GM23338 (cell line): ENCODE data around the gene BLOC1S6. TPM values are rescaled to one million over a fixed set of nuclear protein-coding genes. Genes with fewer than 3 reads are reported as not detected.

Experiments
- ATAC-seq: fragments of 200-7000 bp; cut with Tn5 transposase; 3 replicates; pipeline ENCODE4 v1.9.1; 2020
- DNase-seq: peaks from one replicate; pipeline ENCODE4 v3.0.0-alpha.2; 2015; ENCODE audit warnings: low spot score
- H2AFZ ChIP-seq: fragments of 200-600 bp; sonication (generic); 2 replicates; pipeline ENCODE4 v1.8.0; 2016; ENCODE audit warnings: antibody characterized with exemption, mild to moderate bottlenecking, moderate library complexity
- H3F3A ChIP-seq: fragments of 200-600 bp; sonication (generic); replicated peaks from 2 replicates; pipeline ENCODE4 v1.8.0; 2017; ENCODE audit warnings: antibody characterized with exemption, mixed run types, low read depth
- H3K27ac ChIP-seq: fragments of 200-600 bp; sonication (generic); 2 replicates; pipeline ENCODE4 v1.6.1; 2016; ENCODE audit warnings: low read depth
- H3K27me3 ChIP-seq: fragments of 200-600 bp; sonication (generic); 2 replicates; pipeline ENCODE4 v1.8.0; 2016; ENCODE audit warnings: mild to moderate bottlenecking, mixed run types, moderate library complexity; ENCODE audit not compliant: insufficient read depth
- H3K36me3 ChIP-seq: fragments of 200-600 bp; sonication (generic); 2 replicates; pipeline ENCODE4 v1.8.0; 2016; ENCODE audit warnings: mild to moderate bottlenecking; ENCODE audit not compliant: insufficient read depth
- H3K4me1 ChIP-seq: fragments of 200-600 bp; sonication (generic); 2 replicates; pipeline ENCODE4 v1.8.0; 2016; ENCODE audit warnings: mild to moderate bottlenecking, moderate library complexity; ENCODE audit not compliant: insufficient read depth
- H3K4me2 ChIP-seq: fragments of 200-600 bp; sonication (generic); 2 replicates; pipeline ENCODE4 v1.7.1; 2017; ENCODE audit warnings: mixed run types
- H3K4me3 ChIP-seq: fragments of 200-600 bp; sonication (generic); 2 replicates; pipeline ENCODE4 v1.6.1; 2016; ENCODE audit warnings: mixed run types
- H3K79me2 ChIP-seq: fragments of 200-600 bp; sonication (generic); replicated peaks from 2 replicates; pipeline ENCODE4 v1.8.0; 2017; ENCODE audit warnings: mild to moderate bottlenecking; ENCODE audit not compliant: insufficient read depth
- H3K9me2 ChIP-seq: fragments of 200-600 bp; sonication (generic); 2 replicates; pipeline ENCODE4 v1.8.0; 2017; ENCODE audit not compliant: insufficient read depth
- H4K20me1 ChIP-seq: fragments of 200-600 bp; sonication (generic); replicated peaks from 2 replicates; pipeline ENCODE4 v1.8.0; 2017; ENCODE audit warnings: mild to moderate bottlenecking; ENCODE audit not compliant: insufficient read depth
- H3K27ac Mint-ChIP-seq: 2 replicates; pipeline ENCODE4 v1.8.0; 2020; ENCODE audit warnings: inconsistent platforms, mild to moderate bottlenecking, moderate library complexity, mixed read lengths
- H3K27me3 Mint-ChIP-seq: 3 replicates; pipeline ENCODE4 v1.8.0; 2022; ENCODE audit warnings: low read depth, mild to moderate bottlenecking, moderate library complexity, mixed read lengths, inconsistent platforms; ENCODE audit not compliant: insufficient read depth, poor library complexity
- H3K36me3 Mint-ChIP-seq: 3 replicates; pipeline ENCODE4 v1.8.0; 2021; ENCODE audit warnings: low read depth, mild to moderate bottlenecking, inconsistent platforms, moderate library complexity, mixed read lengths
- H3K4me1 Mint-ChIP-seq: 3 replicates; pipeline ENCODE4 v1.8.0; 2020; ENCODE audit warnings: mild to moderate bottlenecking, inconsistent platforms, mixed read lengths
- H3K4me3 Mint-ChIP-seq: 3 replicates; pipeline ENCODE4 v1.8.0; 2021; ENCODE audit warnings: moderate library complexity, mild to moderate bottlenecking, inconsistent platforms, mixed read lengths
- H3K9me3 Mint-ChIP-seq: 3 replicates; pipeline ENCODE4 v1.8.0; 2020; ENCODE audit warnings: moderate library complexity, mild to moderate bottlenecking, inconsistent platforms, mixed read lengths
- NANOG ChIP-seq: IDR thresholded peaks from 2 replicates; pipeline ENCODE4 v1.6.1; 2016; ENCODE audit warnings: antibody characterized with exemption, borderline replicate concordance
- ZNF331 ChIP-seq: fragments of 250-450 bp; sonication (Bioruptor Pico); IDR thresholded peaks from 2 replicates; pipeline ENCODE4 v1.5.0; 2020; ENCODE audit warnings: low read depth, mild to moderate bottlenecking, moderate library complexity
- polyA plus RNA-seq: library from polyadenylated mRNA; unstranded; fragments of >200 nt; fragmentation: Nextera tagmentation; extraction: Ambion mirVana; gene quantifications from 2 replicates; pipeline ENCODE4 v1.2.1, GENCODE V29; 2016
- total RNA-seq: library from RNA; depleted of rRNA; stranded (reverse); fragments of >200 nt; shearing (Covaris generic); gene quantifications from 2 replicates; pipeline ENCODE4 v1.2.3, GENCODE V29; 2014
- TF ChIP-seq, protein P1 (sequence below), 2 experiments: fragments of 200-600 bp in 1 of 2; sonication (generic) in 1 of 2; conservative IDR thresholded peaks; 2 replicates each; pipeline versions ENCODE4 v1.5.1 to v1.6.1; 2016 to 2017; ENCODE audit warnings: antibody characterized with exemption in 2 of 2, low read depth in 2 of 2, mild to moderate bottlenecking in 2 of 2, moderate library complexity in 1 of 2
- TF ChIP-seq, protein P2 (sequence below): IDR thresholded peaks from one replicate; pipeline ENCODE4 v1.6.1; 2018; ENCODE audit warnings: antibody characterized with exemption; ENCODE audit not compliant: unreplicated experiment

The BLOC1S6 gene
- total and polyA plus RNA-seq, 2 experiments from 2014 or later, result 20.9 to 28.4 TPM

DNA sequence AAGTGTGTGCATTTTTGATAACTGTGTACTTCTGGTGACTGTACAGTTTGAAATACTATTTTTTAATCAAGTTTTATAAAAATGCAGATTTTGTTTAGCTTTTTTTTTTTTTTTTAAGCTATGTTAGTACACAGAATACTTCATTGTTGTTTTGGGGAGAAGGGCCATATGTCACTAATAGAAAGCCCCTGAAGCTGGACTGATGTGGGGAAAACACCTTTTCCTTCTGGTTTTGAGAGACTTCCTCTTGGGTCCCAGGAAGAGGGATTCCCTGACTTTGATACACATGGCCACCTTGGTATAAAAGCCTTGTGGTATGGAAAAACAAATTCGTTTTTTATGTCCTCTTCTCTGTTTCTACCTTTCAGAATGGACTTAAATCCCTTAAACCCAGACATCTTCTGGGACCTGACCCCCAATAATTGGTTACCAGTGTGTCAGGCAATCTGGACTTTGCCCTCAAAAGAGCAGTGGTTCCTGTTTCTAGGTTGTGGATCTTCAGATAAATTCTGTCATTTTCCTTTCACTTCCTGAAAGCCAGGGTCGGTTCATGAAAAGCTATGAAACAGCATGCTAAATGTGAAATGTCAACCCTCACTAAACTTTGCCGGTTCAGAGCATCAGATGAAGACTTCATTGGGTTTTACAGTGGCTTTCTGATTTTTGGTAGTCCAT lies 31.1 kb upstream of the BLOC1S6 start (continued):
- TF ChIP-seq, protein P1, sequence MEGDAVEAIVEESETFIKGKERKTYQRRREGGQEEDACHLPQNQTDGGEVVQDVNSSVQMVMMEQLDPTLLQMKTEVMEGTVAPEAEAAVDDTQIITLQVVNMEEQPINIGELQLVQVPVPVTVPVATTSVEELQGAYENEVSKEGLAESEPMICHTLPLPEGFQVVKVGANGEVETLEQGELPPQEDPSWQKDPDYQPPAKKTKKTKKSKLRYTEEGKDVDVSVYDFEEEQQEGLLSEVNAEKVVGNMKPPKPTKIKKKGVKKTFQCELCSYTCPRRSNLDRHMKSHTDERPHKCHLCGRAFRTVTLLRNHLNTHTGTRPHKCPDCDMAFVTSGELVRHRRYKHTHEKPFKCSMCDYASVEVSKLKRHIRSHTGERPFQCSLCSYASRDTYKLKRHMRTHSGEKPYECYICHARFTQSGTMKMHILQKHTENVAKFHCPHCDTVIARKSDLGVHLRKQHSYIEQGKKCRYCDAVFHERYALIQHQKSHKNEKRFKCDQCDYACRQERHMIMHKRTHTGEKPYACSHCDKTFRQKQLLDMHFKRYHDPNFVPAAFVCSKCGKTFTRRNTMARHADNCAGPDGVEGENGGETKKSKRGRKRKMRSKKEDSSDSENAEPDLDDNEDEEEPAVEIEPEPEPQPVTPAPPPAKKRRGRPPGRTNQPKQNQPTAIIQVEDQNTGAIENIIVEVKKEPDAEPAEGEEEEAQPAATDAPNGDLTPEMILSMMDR (conservative IDR thresholded peaks at IDR 0.05; ENCODE audit: low read depth in 2 of 2), result no peak
- TF ChIP-seq NANOG (no peak), ZNF331 (CRISPR knock-in tag) (no peak)

DNA sequence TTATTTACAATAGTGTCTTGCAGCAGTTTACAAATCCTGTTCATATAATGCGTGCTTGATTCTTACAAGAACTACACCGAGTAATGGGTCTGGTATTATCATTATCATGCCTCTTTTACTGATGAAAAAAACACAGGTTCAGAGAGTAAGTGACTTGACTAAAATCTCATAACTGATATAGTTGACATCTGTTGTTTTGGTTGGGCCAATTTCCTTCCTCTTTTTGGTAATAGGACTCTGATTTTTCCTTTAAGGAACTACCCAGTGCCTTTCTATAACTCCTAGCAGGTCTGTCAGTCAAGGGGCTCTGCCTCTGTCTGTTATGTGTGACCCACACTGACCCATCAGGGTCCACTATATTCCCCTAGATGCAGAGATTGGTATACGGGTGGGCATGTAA lies 14.6 kb upstream of the BLOC1S6 start:
- Mint-ChIP-seq H3K9me3 (peaks cover 50% of the 10 kb centered on the region), H3K27me3 (no peaks in the 10 kb centered on the region), H3K36me3 (peaks cover 3% of the 10 kb centered on the region; the same call in 2 of the 3 replicates), H3K27ac (no peak overlapping the region), H3K4me3 (no peak overlapping the region), H3K4me1 (no peaks in the 10 kb centered on the region)
- H3K4me2 ChIP-seq, result no peak overlapping the region
- H3K79me2 ChIP-seq, result no peaks in the 10 kb centered on the region
- no peaks in the 10 kb centered on the region for H4K20me1 ChIP-seq
- H3K9me2 ChIP-seq, result no peaks in the 10 kb centered on the region
- H3K4me1 ChIP-seq, result no peaks in the 10 kb centered on the region
- no peaks in the 10 kb centered on the region for H3K27me3 ChIP-seq
- no peak for DNase-seq
- H3K4me3 ChIP-seq, result no peak overlapping the region
- H2AFZ ChIP-seq, result no peak overlapping the region
- no peak for ATAC-seq
- no peaks in the 10 kb centered on the region for H3K36me3 ChIP-seq
- TF ChIP-seq, protein P1 (conservative IDR thresholded peaks at IDR 0.05; ENCODE audit: low read depth in 2 of 2), result no peak
- TF ChIP-seq, protein P2, sequence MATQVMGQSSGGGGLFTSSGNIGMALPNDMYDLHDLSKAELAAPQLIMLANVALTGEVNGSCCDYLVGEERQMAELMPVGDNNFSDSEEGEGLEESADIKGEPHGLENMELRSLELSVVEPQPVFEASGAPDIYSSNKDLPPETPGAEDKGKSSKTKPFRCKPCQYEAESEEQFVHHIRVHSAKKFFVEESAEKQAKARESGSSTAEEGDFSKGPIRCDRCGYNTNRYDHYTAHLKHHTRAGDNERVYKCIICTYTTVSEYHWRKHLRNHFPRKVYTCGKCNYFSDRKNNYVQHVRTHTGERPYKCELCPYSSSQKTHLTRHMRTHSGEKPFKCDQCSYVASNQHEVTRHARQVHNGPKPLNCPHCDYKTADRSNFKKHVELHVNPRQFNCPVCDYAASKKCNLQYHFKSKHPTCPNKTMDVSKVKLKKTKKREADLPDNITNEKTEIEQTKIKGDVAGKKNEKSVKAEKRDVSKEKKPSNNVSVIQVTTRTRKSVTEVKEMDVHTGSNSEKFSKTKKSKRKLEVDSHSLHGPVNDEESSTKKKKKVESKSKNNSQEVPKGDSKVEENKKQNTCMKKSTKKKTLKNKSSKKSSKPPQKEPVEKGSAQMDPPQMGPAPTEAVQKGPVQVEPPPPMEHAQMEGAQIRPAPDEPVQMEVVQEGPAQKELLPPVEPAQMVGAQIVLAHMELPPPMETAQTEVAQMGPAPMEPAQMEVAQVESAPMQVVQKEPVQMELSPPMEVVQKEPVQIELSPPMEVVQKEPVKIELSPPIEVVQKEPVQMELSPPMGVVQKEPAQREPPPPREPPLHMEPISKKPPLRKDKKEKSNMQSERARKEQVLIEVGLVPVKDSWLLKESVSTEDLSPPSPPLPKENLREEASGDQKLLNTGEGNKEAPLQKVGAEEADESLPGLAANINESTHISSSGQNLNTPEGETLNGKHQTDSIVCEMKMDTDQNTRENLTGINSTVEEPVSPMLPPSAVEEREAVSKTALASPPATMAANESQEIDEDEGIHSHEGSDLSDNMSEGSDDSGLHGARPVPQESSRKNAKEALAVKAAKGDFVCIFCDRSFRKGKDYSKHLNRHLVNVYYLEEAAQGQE, result no peak
- H3F3A ChIP-seq, result no peaks in the 10 kb centered on the region
- no peak overlapping the region for H3K27ac ChIP-seq
